ENCODE results near the gene SERPINB13.

Gene SERPINB13

DNA sequence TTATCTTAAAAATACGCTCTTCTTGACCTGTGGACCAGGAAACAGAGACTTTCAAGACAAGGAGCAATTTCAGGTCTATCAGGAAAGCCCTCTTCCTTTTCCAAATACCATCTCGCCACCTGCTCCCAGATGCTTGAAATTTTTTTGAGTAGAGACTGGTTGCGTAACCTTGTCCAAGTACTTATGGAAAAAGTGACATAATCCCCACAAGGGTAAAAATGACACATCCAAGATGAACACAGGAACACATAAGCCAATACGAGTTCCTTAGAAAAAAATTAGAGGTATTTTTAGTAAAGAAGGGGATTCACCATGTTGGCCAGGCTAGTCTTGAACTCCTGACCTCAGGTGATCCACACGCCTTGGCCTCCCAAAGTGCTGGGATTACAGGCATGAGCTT lies 1.8 kb downstream of the SERPINB13 start:
- Histone ChIP-seq H3K4me3 (ENCODE audit: low read depth in 1 of 2, low read length in 1 of 2) (no peak overlapping the region), H3K27ac (no peak overlapping the region), H3K4me1 (ENCODE audit: control insufficient read depth in 1 of 2, insufficient read depth in 1 of 2, low read depth in 1 of 2, low read length in 1 of 2) (peaks cover 23 to 33% of the 10 kb centered on the region in 2 experiments), H3K9me3 (no peaks in the 10 kb centered on the region), H3K36me3 (no peaks in the 10 kb centered on the region), H3K27me3 (no peaks in the 10 kb centered on the region)
- TF ChIP-seq, protein P1, sequence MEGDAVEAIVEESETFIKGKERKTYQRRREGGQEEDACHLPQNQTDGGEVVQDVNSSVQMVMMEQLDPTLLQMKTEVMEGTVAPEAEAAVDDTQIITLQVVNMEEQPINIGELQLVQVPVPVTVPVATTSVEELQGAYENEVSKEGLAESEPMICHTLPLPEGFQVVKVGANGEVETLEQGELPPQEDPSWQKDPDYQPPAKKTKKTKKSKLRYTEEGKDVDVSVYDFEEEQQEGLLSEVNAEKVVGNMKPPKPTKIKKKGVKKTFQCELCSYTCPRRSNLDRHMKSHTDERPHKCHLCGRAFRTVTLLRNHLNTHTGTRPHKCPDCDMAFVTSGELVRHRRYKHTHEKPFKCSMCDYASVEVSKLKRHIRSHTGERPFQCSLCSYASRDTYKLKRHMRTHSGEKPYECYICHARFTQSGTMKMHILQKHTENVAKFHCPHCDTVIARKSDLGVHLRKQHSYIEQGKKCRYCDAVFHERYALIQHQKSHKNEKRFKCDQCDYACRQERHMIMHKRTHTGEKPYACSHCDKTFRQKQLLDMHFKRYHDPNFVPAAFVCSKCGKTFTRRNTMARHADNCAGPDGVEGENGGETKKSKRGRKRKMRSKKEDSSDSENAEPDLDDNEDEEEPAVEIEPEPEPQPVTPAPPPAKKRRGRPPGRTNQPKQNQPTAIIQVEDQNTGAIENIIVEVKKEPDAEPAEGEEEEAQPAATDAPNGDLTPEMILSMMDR (IDR thresholded peaks at IDR 0.05), result no peak

DNA sequence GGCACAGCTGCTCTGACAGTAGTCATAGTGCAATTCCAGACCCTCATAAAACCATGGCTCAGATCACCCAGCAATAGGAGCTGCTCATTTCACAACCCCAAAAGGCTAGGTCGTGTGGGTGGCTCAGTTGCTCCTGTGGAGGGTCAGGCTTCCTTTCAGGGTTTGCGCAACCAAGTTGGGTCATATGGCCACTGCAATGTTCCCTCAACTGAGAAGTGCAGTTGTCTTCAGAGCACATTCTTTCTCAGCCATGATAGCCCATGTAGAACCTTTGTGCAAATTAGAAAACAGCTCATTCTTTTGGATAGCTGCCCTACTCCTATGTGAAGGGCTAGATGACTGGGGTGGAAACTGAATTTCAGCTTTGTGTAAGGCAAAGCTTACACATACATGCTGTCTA lies 3.2 kb downstream of the SERPINB13 start:
- no peaks in the 10 kb centered on the region for H3K27me3 ChIP-seq
- H3K9me3 ChIP-seq, result no peaks in the 10 kb centered on the region
- TF ChIP-seq, protein P1 (IDR thresholded peaks at IDR 0.05), result no peak
- H3K4me1 ChIP-seq (ENCODE audit: control insufficient read depth in 1 of 2, insufficient read depth in 1 of 2, low read depth in 1 of 2, low read length in 1 of 2), result peaks cover 17 to 27% of the 10 kb centered on the region in 2 experiments
- no peaks in the 10 kb centered on the region for H3K36me3 ChIP-seq
- H3K27ac ChIP-seq, result peak overlapping the region; percentile 63
- H3K4me3 ChIP-seq (ENCODE audit: low read depth in 1 of 2, low read length in 1 of 2), result no peak overlapping the region

DNA sequence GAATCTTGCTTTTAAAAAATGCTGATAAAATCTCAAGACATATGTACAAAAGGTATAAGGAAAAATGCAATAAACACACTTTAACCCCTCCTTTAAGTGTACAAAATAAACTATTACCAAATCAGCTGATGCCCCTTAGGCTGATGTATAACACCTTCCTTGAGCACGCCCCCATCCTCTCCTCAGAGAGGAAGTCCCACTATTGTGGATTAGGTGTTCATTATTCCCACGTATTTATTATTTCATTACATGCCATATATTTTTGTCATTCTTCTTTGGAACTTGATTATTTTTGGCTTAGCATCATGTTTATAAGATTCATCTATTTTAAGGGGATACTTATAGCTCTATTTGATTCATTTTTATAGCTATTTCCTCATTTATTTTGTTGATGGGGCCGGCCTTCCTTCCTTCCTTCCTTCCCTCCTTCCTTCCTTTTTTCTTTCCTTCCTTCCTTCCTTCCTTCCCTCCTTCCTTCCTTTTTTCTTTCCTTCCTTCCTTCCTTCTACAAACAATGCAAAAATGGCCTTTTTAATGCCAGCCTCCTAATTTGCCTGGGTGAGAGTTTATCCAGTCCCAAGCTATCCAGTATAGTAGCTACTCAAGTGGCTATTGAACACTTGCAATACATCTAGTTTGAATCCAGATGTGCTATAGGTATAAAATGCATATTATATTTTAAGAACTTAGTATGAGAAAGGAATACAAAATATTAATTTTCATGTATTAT lies 4.0 kb downstream of the SERPINB13 start:
- TF ChIP-seq, protein P1 (IDR thresholded peaks at IDR 0.05), result no peak
- no peaks in the 10 kb centered on the region for H3K36me3 ChIP-seq
- H3K9me3 ChIP-seq, result no peaks in the 10 kb centered on the region
- H3K27me3 ChIP-seq, result no peaks in the 10 kb centered on the region
- H3K4me3 ChIP-seq (ENCODE audit: low read depth in 1 of 2, low read length in 1 of 2), result no peak overlapping the region
- H3K27ac ChIP-seq, result peak overlapping the region; percentile 63
- peaks cover 12 to 19% of the 10 kb centered on the region in 2 experiments for H3K4me1 ChIP-seq (ENCODE audit: control insufficient read depth in 1 of 2, insufficient read depth in 1 of 2, low read depth in 1 of 2, low read length in 1 of 2)

GRCh38 chr18:63591725-63592124 lies 4.6 kb downstream of the SERPINB13 start:
- Histone ChIP-seq H3K27me3 (no peaks in the 10 kb centered on the region), H3K36me3 (no peaks in the 10 kb centered on the region), H3K4me1 (ENCODE audit: control insufficient read depth in 1 of 2, insufficient read depth in 1 of 2, low read depth in 1 of 2, low read length in 1 of 2) (peaks cover 12 to 15% of the 10 kb centered on the region in 2 experiments), H3K27ac (no peak overlapping the region), H3K4me3 (ENCODE audit: low read depth in 1 of 2, low read length in 1 of 2) (no peak overlapping the region), H3K9me3 (no peaks in the 10 kb centered on the region)
- TF ChIP-seq, protein P1 (IDR thresholded peaks at IDR 0.05), result no peak

- Histone ChIP-seq H3K27ac (no peak overlapping the region), H3K9me3 (no peaks in the 10 kb centered on the region), H3K36me3 (no peaks in the 10 kb centered on the region), H3K27me3 (no peaks in the 10 kb centered on the region), H3K4me1 (ENCODE audit: control insufficient read depth in 1 of 2, insufficient read depth in 1 of 2, low read depth in 1 of 2, low read length in 1 of 2) (peaks cover 12 to 15% of the 10 kb centered on the region in 2 experiments), H3K4me3 (ENCODE audit: low read depth in 1 of 2, low read length in 1 of 2) (no peak overlapping the region)
- TF ChIP-seq, protein P1 (IDR thresholded peaks at IDR 0.05), result no peak
Measured at GRCh38 chr18:63592471-63592870, 5.3 kb downstream of the SERPINB13 start.
